ENCODE data around the gene TEX29. TPM values are rescaled to one million over a fixed set of nuclear protein-coding genes. Genes with fewer than 3 reads are reported as not detected.

The TEX29 gene
- total RNA-seq, 1 experiment from 2014 or later = 0.45 TPM

- Histone ChIP-seq H3K4me3 (ENCODE audit: low read depth, low read length, poor library complexity, severe bottlenecking) (no peak overlapping the region), H3K27ac (ENCODE audit: low read depth, low read length, poor library complexity, severe bottlenecking) (no peak overlapping the region), H3K36me3 (ENCODE audit: insufficient read depth, low read length, poor library complexity, severe bottlenecking) (no peaks in the 10 kb centered on the region), H3K4me1 (ENCODE audit: insufficient read depth, low read length, poor library complexity, severe bottlenecking) (no peaks in the 10 kb centered on the region), H3K9me3 (ENCODE audit: low read depth, low read length, poor library complexity, severe bottlenecking) (no peaks in the 10 kb centered on the region), H3K27me3 (replicated peaks; ENCODE audit: insufficient read depth, low read depth, low read length, poor library complexity) (no peaks in the 10 kb centered on the region)
- ChIA-PET POLR2A (ENCODE audit: low non-redundant PET) (interaction anchor here (0.7 kb wide), 1 partner anchor 312 kb away, joined by 3 read pairs; no protein-coding TSS in a partner anchor), CTCF (no interaction called here)
- DNase-seq (ENCODE audit: low spot score) = no peak
- no TSS peak for BruUV-seq (replicated peaks)
- intact Hi-C loops (cut with micrococcal nuclease; ENCODE audit: unreplicated experiment) = no loop called here
- TF ChIP-seq CTCF (conservative IDR thresholded peaks at IDR 0.05; ENCODE audit: low read depth, low read length) = no peak
- no peak for TF ChIP-seq EZH2 (IDR thresholded peaks at IDR 0.05; ENCODE audit: borderline replicate concordance, low read depth, low read length, poor library complexity, severe bottlenecking)
These were observed 2.1 kb upstream of the TEX29 start for GRCh38 chr13:111318386-111318785.

GRCh38 chr13:111319521-111319920, 921 bp upstream of the TEX29 start:
- Histone ChIP-seq H3K27ac (ENCODE audit: low read depth, low read length, poor library complexity, severe bottlenecking) (no peak overlapping the region), H3K27me3 (replicated peaks; ENCODE audit: insufficient read depth, low read depth, low read length, poor library complexity) (no peaks in the 10 kb centered on the region), H3K9me3 (ENCODE audit: low read depth, low read length, poor library complexity, severe bottlenecking) (no peaks in the 10 kb centered on the region), H3K36me3 (ENCODE audit: insufficient read depth, low read length, poor library complexity, severe bottlenecking) (no peaks in the 10 kb centered on the region), H3K4me1 (ENCODE audit: insufficient read depth, low read length, poor library complexity, severe bottlenecking) (no peaks in the 10 kb centered on the region), H3K4me3 (ENCODE audit: low read depth, low read length, poor library complexity, severe bottlenecking) (no peak overlapping the region)
- TF ChIP-seq CTCF (conservative IDR thresholded peaks at IDR 0.05; ENCODE audit: low read depth, low read length) = no peak
- TF ChIP-seq EZH2 (IDR thresholded peaks at IDR 0.05; ENCODE audit: borderline replicate concordance, low read depth, low read length, poor library complexity, severe bottlenecking) = no peak
- POLR2A ChIA-PET (ENCODE audit: low non-redundant PET) = no interaction called here
- DNase-seq (ENCODE audit: low spot score) = no peak
- intact Hi-C loops (cut with micrococcal nuclease; ENCODE audit: unreplicated experiment) = no loop called here
- CTCF ChIA-PET = no interaction called here
- no TSS peak for BruUV-seq (replicated peaks)

GRCh38 chr13:111322001-111322915, 1.8 kb downstream of the TEX29 start:
- Histone ChIP-seq H3K4me3 (ENCODE audit: low read depth, low read length, poor library complexity, severe bottlenecking) (no peak overlapping the region), H3K36me3 (ENCODE audit: insufficient read depth, low read length, poor library complexity, severe bottlenecking) (no peaks in the 10 kb centered on the region), H3K27me3 (replicated peaks; ENCODE audit: insufficient read depth, low read depth, low read length, poor library complexity) (no peaks in the 10 kb centered on the region), H3K4me1 (ENCODE audit: insufficient read depth, low read length, poor library complexity, severe bottlenecking) (no peaks in the 10 kb centered on the region), H3K9me3 (ENCODE audit: low read depth, low read length, poor library complexity, severe bottlenecking) (no peaks in the 10 kb centered on the region), H3K27ac (ENCODE audit: low read depth, low read length, poor library complexity, severe bottlenecking) (no peak overlapping the region)
- CTCF ChIA-PET = no interaction called here
- DNase-seq (ENCODE audit: low spot score) = no peak
- POLR2A ChIA-PET (ENCODE audit: low non-redundant PET) = no interaction called here
- TF ChIP-seq CTCF (conservative IDR thresholded peaks at IDR 0.05; ENCODE audit: low read depth, low read length) = no peak
- no peak for TF ChIP-seq EZH2 (IDR thresholded peaks at IDR 0.05; ENCODE audit: borderline replicate concordance, low read depth, low read length, poor library complexity, severe bottlenecking)
- intact Hi-C loops (cut with micrococcal nuclease; ENCODE audit: unreplicated experiment) = no loop called here
- BruUV-seq (replicated peaks) = no TSS peak
